Hepatocyte (in vitro differentiated cells): Measurements from ENCODE around the gene SKIDA1.

Source experiments
- EZH2phosphoT487 ChIP-seq: fragments of 200-600 bp; sonication (generic); IDR thresholded peaks from one replicate; pipeline ENCODE4 v1.6.1; 2018; ENCODE audit warnings: antibody characterized with exemption, mild to moderate bottlenecking, low read depth, moderate library complexity; ENCODE audit not compliant: unreplicated experiment, severe bottlenecking
- TF ChIP-seq, protein P1 (sequence below): fragments of 200-600 bp; sonication (generic); IDR thresholded peaks from 2 replicates; pipeline ENCODE4 v1.5.1; 2016; ENCODE audit warnings: antibody characterized with exemption, mild to moderate bottlenecking; ENCODE audit not compliant: poor library complexity

DNA sequence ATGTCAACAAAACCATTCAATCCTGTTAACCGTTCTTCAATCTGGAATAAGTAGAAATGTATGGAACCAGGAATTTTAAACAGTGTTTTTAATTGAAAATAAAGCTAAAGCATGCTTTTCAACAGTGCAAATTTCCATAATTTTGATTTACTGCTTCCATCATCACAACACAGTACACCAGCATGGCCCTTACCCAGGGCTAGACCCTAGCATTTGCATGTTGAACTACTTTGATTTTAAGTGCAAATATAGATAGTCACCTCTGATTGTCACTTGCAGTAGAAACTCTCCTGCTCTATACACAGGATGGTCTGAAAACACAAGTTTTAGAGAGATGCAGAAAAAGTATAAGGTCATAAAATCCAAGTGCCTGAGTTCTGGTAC lies 12.1 kb downstream of the SKIDA1 start:
- TF ChIP-seq, protein P1, sequence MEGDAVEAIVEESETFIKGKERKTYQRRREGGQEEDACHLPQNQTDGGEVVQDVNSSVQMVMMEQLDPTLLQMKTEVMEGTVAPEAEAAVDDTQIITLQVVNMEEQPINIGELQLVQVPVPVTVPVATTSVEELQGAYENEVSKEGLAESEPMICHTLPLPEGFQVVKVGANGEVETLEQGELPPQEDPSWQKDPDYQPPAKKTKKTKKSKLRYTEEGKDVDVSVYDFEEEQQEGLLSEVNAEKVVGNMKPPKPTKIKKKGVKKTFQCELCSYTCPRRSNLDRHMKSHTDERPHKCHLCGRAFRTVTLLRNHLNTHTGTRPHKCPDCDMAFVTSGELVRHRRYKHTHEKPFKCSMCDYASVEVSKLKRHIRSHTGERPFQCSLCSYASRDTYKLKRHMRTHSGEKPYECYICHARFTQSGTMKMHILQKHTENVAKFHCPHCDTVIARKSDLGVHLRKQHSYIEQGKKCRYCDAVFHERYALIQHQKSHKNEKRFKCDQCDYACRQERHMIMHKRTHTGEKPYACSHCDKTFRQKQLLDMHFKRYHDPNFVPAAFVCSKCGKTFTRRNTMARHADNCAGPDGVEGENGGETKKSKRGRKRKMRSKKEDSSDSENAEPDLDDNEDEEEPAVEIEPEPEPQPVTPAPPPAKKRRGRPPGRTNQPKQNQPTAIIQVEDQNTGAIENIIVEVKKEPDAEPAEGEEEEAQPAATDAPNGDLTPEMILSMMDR = no peak
- no peak for TF ChIP-seq EZH2phosphoT487
